Measurements from ENCODE around the gene C1QTNF12.

- no peak for TF ChIP-seq EZH2 (optimal IDR thresholded peaks at IDR 0.05; ENCODE audit: low read depth, low read length)
- no peak; the same call in 1 of the 2 replicates for TF ChIP-seq CTCF (IDR thresholded peaks at IDR 0.05; ENCODE audit: low read length)
- no peak for TF ChIP-seq EZH2phosphoT487 (IDR thresholded peaks at IDR 0.05; ENCODE audit: low read length)
Measured at GRCh38 chr1:1272341-1273208, 26.1 kb upstream of the C1QTNF12 start.

All from MM.1S (cell line).